Erythroblast (primary cell): ENCODE data around the gene C19orf25.

Source experiments
- GATA1 ChIP-seq: IDR thresholded peaks from 2 replicates; pipeline ENCODE4 v1.6.1; 2011; ENCODE audit warnings: low read depth, mild to moderate bottlenecking, control low read depth, low read length, moderate library complexity
- POLR2A ChIP-seq: IDR thresholded peaks from 2 replicates; pipeline ENCODE4 v1.6.1; 2011; ENCODE audit warnings: mild to moderate bottlenecking, low read length

- TF ChIP-seq POLR2A, result no peak
- no peak for TF ChIP-seq GATA1
Measured at GRCh38 chr19:1507192-1507660, 28.2 kb upstream of the C19orf25 start.
